Cardiac fibroblast (primary cell): ENCODE data around the gene CFAP74.

Source experiments
- DNase-seq, 2 donors: peaks; one replicate each; pipeline versions ENCODE4 v3.0.0 to v3.0.0-alpha.2; 2010; ENCODE audit warnings: low read depth in 2 of 2
- H3K4me3 ChIP-seq, 2 donors: replicated peaks in 1 of 2; 1 replicate in 1 of 2; 2 replicates in 1 of 2; pipeline ENCODE4 v1.5.1; 2011; ENCODE audit warnings: low read depth in 2 of 2, low read length in 2 of 2, mild to moderate bottlenecking in 2 of 2, moderate library complexity in 1 of 2
- CTCF ChIP-seq: IDR thresholded peaks from one replicate; pipeline ENCODE4 v1.5.1; 2011; ENCODE audit warnings: low read depth, mild to moderate bottlenecking, low read length, inconsistent platforms

Gene CFAP74

DNA sequence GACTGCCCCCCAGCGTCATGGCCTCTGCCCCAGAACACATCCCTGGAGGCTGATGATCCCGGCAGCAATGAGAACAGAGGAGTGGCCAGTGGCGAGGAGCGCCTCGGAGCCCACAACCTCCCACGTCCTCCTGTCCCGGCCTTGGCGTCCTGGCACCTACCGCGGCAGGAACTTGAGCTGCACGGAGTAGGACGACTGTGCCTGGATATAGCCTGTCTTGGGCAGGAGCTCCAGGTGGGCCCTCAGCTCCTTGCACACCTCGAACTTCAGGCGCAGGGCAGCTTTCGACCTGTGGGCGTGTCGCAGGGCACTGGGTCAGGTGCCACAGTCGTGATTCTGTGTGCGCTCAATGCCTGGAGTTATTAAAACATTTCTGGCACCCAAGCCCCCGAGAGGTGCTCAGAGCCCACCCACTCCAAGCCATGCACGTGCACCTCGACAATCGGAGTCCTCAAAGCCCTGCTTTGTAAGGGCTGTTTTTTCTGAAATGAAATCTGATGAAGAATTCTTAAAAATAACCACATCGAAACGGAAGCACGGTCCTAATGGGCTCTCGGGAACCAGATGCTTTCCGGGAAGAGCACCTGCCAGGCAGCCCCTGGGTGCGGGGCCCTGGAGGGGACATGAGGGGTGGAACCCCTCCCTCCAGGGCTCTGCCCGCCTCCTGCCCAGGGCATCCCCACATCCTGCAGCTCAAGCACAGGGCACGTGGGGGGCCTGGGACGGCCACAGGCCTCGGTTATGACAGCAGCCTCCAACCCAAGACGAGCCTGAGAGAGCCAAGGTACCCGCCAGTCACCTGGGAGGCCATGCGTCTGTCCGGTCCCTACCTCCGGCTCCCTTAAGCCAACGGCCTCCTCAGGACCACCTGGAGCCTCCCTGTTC, 61.5 kb downstream of the CFAP74 start:
- H3K4me3 ChIP-seq = no peak overlapping the region
- no peak for DNase-seq
- no peak for TF ChIP-seq CTCF

DNA sequence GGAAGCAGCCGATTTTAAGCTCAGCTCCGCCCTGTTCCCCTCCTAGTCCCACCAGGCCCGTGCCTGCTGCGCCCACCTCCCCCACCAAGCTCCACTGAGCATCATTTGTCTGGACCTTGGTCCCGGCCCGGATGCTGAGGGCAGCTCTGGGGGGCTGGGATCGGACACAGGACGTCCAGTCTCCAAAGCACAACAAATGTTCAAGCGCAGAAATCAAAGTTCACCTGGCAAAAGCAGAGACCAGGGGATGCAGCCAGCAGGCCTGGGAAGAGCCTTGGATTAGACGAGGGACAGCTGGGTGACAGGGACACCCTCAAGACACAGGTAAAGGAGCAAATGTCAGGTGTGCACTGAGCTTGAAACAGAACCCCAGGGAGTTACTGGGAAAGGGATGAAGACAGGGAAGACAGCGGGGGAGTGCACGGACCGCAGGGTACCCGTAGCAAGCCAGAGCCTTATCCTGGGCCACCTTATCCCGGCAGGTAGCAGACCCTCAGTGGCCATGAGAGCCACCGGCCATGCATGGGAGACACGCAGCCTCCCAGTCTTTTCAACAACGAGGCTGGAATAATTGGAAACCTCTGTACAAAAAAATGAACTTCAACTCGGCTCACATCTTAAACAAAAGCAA, 62.3 kb downstream of the CFAP74 start:
- no peak for TF ChIP-seq CTCF
- no peak overlapping the region for H3K4me3 ChIP-seq
- no peak for DNase-seq

DNA sequence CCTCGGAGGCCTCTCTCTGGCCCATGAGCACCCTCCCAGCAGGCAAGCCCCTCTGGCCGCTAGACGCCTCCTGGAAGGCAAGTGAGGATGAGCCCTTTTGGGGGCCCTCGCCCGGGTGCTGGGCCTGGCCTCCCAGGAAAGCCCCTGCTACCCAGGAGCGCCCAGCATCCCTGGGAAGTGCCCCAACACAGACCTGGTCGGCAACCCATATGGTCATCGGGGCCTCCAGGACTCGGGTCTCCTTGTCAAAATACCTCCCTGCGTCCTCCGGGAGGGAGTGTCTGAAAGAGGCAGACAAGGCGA, 63.5 kb downstream of the CFAP74 start:
- no peak for TF ChIP-seq CTCF
- H3K4me3 ChIP-seq = no peak overlapping the region
- no peak for DNase-seq

- no peak for TF ChIP-seq CTCF
- DNase-seq = no peak
- H3K4me3 ChIP-seq = no peak overlapping the region
Measured at GRCh38 chr1:1939296-1940122, 64.1 kb downstream of the CFAP74 start.

- no peak overlapping the region for H3K4me3 ChIP-seq
- no peak for DNase-seq
- TF ChIP-seq CTCF = no peak
Measured at GRCh38 chr1:1938613-1939295, 64.8 kb downstream of the CFAP74 start.

- DNase-seq = no peak
- no peak for TF ChIP-seq CTCF
- no peak overlapping the region for H3K4me3 ChIP-seq
Measured at GRCh38 chr1:1938276-1938573, 65.4 kb downstream of the CFAP74 start.
